Heart left ventricle (tissue), 16 donors: ENCODE results near the gene CCNY. TPM values are rescaled to one million over a fixed set of nuclear protein-coding genes. Genes with fewer than 3 reads are reported as not detected.

Experiments
- ATAC-seq, 4 donors: fragments of 200-7000 bp; cut with Tn5 transposase; one replicate each; pipeline ENCODE4 v1.9.1; 2020 to 2022; ENCODE audit warnings: moderate library complexity in 4 of 4, mild to moderate bottlenecking in 3 of 4, moderate number of reproducible peaks in 1 of 4
- DNase-seq, 5 donors: peaks; one replicate each; pipeline ENCODE4 v3.0.0-alpha.2; 2020
- H3K27ac ChIP-seq, 12 donors: fragments of 200-600 bp; sonication (generic) in 4 of 12; one replicate each; pipeline versions ENCODE4 v1.5.0 to v1.8.0; 2016 to 2022; ENCODE audit warnings: mild to moderate bottlenecking in 2 of 12
- H3K27me3 ChIP-seq, 9 donors: fragments of 200-600 bp; sonication (generic) in 2 of 9; one replicate each; pipeline versions ENCODE4 v1.5.1 to v1.8.0; 2016 to 2022; ENCODE audit warnings: mild to moderate bottlenecking in 3 of 9
- H3K36me3 ChIP-seq, 9 donors: fragments of 200-600 bp; sonication (generic) in 2 of 9; one replicate each; pipeline versions ENCODE4 v1.5.0 to v1.8.0; 2018 to 2022; ENCODE audit warnings: mild to moderate bottlenecking in 2 of 9
- H3K4me1 ChIP-seq, 12 donors: fragments of 200-600 bp; sonication (generic) in 4 of 12; one replicate each; pipeline versions ENCODE4 v1.5.0 to v1.8.0; 2016 to 2022; ENCODE audit warnings: mild to moderate bottlenecking in 3 of 12
- H3K4me3 ChIP-seq, 12 donors: fragments of 200-600 bp; sonication (generic) in 4 of 12; one replicate each; pipeline versions ENCODE4 v1.5.0 to v1.8.0; 2017 to 2022; ENCODE audit warnings: mild to moderate bottlenecking in 9 of 12, moderate library complexity in 4 of 12
- H3K9me3 ChIP-seq, 12 donors: fragments of 200-600 bp; sonication (generic) in 4 of 12; one replicate each; pipeline versions ENCODE4 v1.5.0 to v1.8.0; 2016 to 2022; ENCODE audit warnings: mild to moderate bottlenecking in 1 of 12
- CTCF ChIP-seq, 12 donors: fragments of 200-600 bp; sonication (generic) in 4 of 12; IDR thresholded peaks; one replicate each; pipeline versions ENCODE4 v1.5.0 to v1.8.0; 2018 to 2022; ENCODE audit warnings: antibody characterized with exemption in 12 of 12, mild to moderate bottlenecking in 5 of 12
- POLR2A ChIP-seq, 2 donors: fragments of 450-650 bp; IDR thresholded peaks; one replicate each; pipeline ENCODE4 v1.6.1; 2017; ENCODE audit warnings: antibody characterized with exemption in 2 of 2, mild to moderate bottlenecking in 2 of 2, moderate library complexity in 2 of 2
- WGBS, 4 donors: extraction: QIAGEN DNeasy Blood & Tissue Kit in 2 of 4; methylation state at CpG; one replicate each; pipeline versions ENCODE4 v1.1.5 to v1.1.7; 2013 to 2018; 5-methylcytosine and 5-hydroxymethylcytosine counted together
- intact Hi-C, 10 donors: fragments of 100-400 bp; cut with DNase I; formaldehyde crosslinking; loops; one replicate each; pipeline versions ENCODE4 v1.11.1 to v1.14.2; 2022
- polyA plus RNA-seq, 2 donors: library from polyadenylated mRNA; stranded (reverse); fragments of 200-250 nt; gene quantifications; one replicate each; pipeline ENCODE4 v1.2.3, GENCODE V29; 2013
- total RNA-seq, 9 donors: library from RNA; depleted of rRNA in 2 of 9; stranded (reverse); fragments of >200 nt in 2 of 9; fragmentation: NEBNext Ultra II Directional in 3 of 9; extraction: Animal tissue kit (Norgen Biotek cat#: 25700) in 3 of 9; gene quantifications; one replicate each; pipeline versions ENCODE4 v1.1.0 to v1.2.4, GENCODE V29; 2016 to 2023
- donor health status: ischemic (EF 13 %, LVEDD 7.1; RV severe dilation, severe dysfunction).
- donor health status: healthy with polysubstance abuse.
- donor health status: DM: no; HTN: yes; CAD: no.
- donor health status: DM: no; HTN: no; CAD: no.
- donor health status: ischemic (EF 25% LVEDD 6.9; RV normal size, moderate dysfunction).
- donor health status: ischemic (EF 25% LVEDD 5.7; RV mildly dilated, moderate dysfunction).
- donor health status: healthy.
- donor health status: DM: yes; HTN: yes; CAD: no.
- donor health status: ischemic (EF 35%, LVEDD 5.7; RV mildly dilated, moderate dysfunction).
- donor health status: nonischemic (EF 11% LVEDD 7.7; RV severe dilation, severe dysfunction).
- donor health status: DM: yes; HTN: yes; CAD: no.
- donor health status: PGD.
- donor health status: ischemic (EF 29% LVEDD 5.4; RV normal size, mild dysfunction).
- donor health status: nonischemic (EF 23%, LVEDD 6.1; RV moderate dilation, normal function).

The CCNY gene
- total and polyA plus RNA-seq, 11 donors: 26.4 to 106 (median 80.7) TPM

GRCh38 chr10:35369049-35369611 lies 32.8 kb downstream of the CCNY start:
- no peak for TF ChIP-seq POLR2A (IDR thresholded peaks at IDR 0.05)
- TF ChIP-seq CTCF (IDR thresholded peaks at IDR 0.05): no peak
- Histone ChIP-seq H3K4me3 (no peak overlapping the region), H3K4me1 (peaks cover 16 to 98% (median 89%) of the 10 kb centered on the region in 12 donors), H3K27ac (peak overlapping the region; percentile 3 to 89 (median 79)), H3K36me3 (no peaks in the 10 kb centered on the region), H3K27me3 (no peaks in the 10 kb centered on the region), H3K9me3 (no peaks in the 10 kb centered on the region)
- ATAC-seq (peak; percentile 18 to 51 (median 41)), DNase-seq (peak in 1 of 5 donors; percentile 42)
- WGBS, 4 donors: 0 to 7% (median 3%) methylated on average over 5 to 6 of the region's 6 CpGs
- intact Hi-C loops: loop anchor here in 1 of 10 donors (2.0 kb wide), 1 partner anchor 32 kb away; the partner anchor contains the start of gene CCNY

GRCh38 chr10:35371731-35372130 lies 35.4 kb downstream of the CCNY start:
- Histone ChIP-seq H3K36me3 (no peaks in the 10 kb centered on the region), H3K9me3 (no peaks in the 10 kb centered on the region), H3K4me3 (no peak overlapping the region), H3K27me3 (no peaks in the 10 kb centered on the region), H3K27ac (peak overlapping the region; percentile 40 to 93 (median 84)), H3K4me1 (peaks cover 16 to 97% (median 73%) of the 10 kb centered on the region in 12 donors)
- 82 to 92% (median 87%) methylated on average over 3 of the region's 3 CpGs for WGBS, 4 donors
- DNase-seq (no peak), ATAC-seq (no peak)
- TF ChIP-seq POLR2A (IDR thresholded peaks at IDR 0.05): no peak
- TF ChIP-seq CTCF (IDR thresholded peaks at IDR 0.05): no peak
- intact Hi-C loops: loop anchor here in 5 of 10 donors (5.0 to 10.0 kb wide), 3 partner anchors 34 to 193 kb away; partner anchors contain the start of gene CCNY (in 4 of the 5)

- DNase-seq (peak; percentile 70 to 82 (median 74)), ATAC-seq (peak; percentile 96 to 97 (median 96))
- Histone ChIP-seq H3K27ac (peak overlapping the region; percentile 55 to 93 (median 84)), H3K27me3 (no peaks in the 10 kb centered on the region), H3K9me3 (no peaks in the 10 kb centered on the region), H3K4me3 (no peak overlapping the region), H3K36me3 (no peaks in the 10 kb centered on the region), H3K4me1 (peaks cover 16 to 98% (median 73%) of the 10 kb centered on the region in 12 donors)
- 23 to 27% (median 23%) methylated on average over 5 of the region's 5 CpGs for WGBS, 4 donors
- TF ChIP-seq POLR2A (IDR thresholded peaks at IDR 0.05) (peak in 1 of 2 donors; percentile 26), CTCF (IDR thresholded peaks at IDR 0.05) (no peak)
- intact Hi-C loops: loop anchor here in 5 of 10 donors (5.0 to 10.0 kb wide), 3 partner anchors 35 to 192 kb away; partner anchors contain the start of gene CCNY (in 4 of the 5)
These were observed 36.0 kb downstream of the CCNY start for GRCh38 chr10:35372329-35372728.

- intact Hi-C loops: loop anchor here in 6 of 10 donors (5.0 to 10.0 kb wide), 3 partner anchors 38 to 190 kb away; partner anchors contain the start of gene CCNY (in 4 of the 6)
- no peak overlapping the region for H3K4me3 ChIP-seq
- no peaks in the 10 kb centered on the region for H3K27me3 ChIP-seq
- no peaks in the 10 kb centered on the region for H3K9me3 ChIP-seq
- ATAC-seq: no peak
- H3K27ac ChIP-seq: peak overlapping the region in 6 of 12 donors; percentile 6 to 88 (median 28)
- no peak for DNase-seq
- WGBS, 4 donors: 94 to 100% (median 97%) methylated on average over 1 of the region's 1 CpG
- H3K36me3 ChIP-seq: no peaks in the 10 kb centered on the region
- H3K4me1 ChIP-seq: peaks cover 20 to 98% (median 74%) of the 10 kb centered on the region in 12 donors
- TF ChIP-seq CTCF (IDR thresholded peaks at IDR 0.05) (no peak), POLR2A (IDR thresholded peaks at IDR 0.05) (no peak)
These were observed 38.9 kb downstream of the CCNY start for GRCh38 chr10:35375091-35375765.
